ENCODE measurements around the gene RPS2.
"Not testable (repeated sequence)": the region's sequence is repeated elsewhere in the genome, so short reads cannot be mapped to it uniquely, and the experiment has no call there.

RPS2 gene

GRCh38 chr16:1947369-1947670 lies 17.3 kb downstream of the RPS2 start:
- Histone ChIP-seq H3K4me3 (ENCODE audit: low read length) (no peak overlapping the region), H3K4me1 (ENCODE audit: control insufficient read depth, insufficient read depth, low read length) (peaks cover 5% of the 10 kb centered on the region), H3K27ac (ENCODE audit: low read depth, low read length) (no peak overlapping the region), H3K36me3 (ENCODE audit: control insufficient read depth, insufficient read depth, low read length) (no peaks in the 10 kb centered on the region), H3K27me3 (ENCODE audit: control insufficient read depth, insufficient read depth, low read length) (no peaks in the 10 kb centered on the region), H3K9ac (ENCODE audit: low read length) (no peak overlapping the region)

GRCh38 chr16:1946495-1947368 lies 17.9 kb downstream of the RPS2 start:
- H3K9ac ChIP-seq (ENCODE audit: low read length): no peak overlapping the region
- H3K36me3 ChIP-seq (ENCODE audit: control insufficient read depth, insufficient read depth, low read length): no peaks in the 10 kb centered on the region
- no peak overlapping the region for H3K27ac ChIP-seq (ENCODE audit: low read depth, low read length)
- no peaks in the 10 kb centered on the region for H3K27me3 ChIP-seq (ENCODE audit: control insufficient read depth, insufficient read depth, low read length)
- no peak overlapping the region for H3K4me3 ChIP-seq (ENCODE audit: low read length)
- H3K4me1 ChIP-seq (ENCODE audit: control insufficient read depth, insufficient read depth, low read length): peaks cover 11% of the 10 kb centered on the region

GRCh38 chr16:1945559-1946391 lies 18.9 kb downstream of the RPS2 start:
- Histone ChIP-seq H3K36me3 (ENCODE audit: control insufficient read depth, insufficient read depth, low read length) (no peaks in the 10 kb centered on the region), H3K4me1 (ENCODE audit: control insufficient read depth, insufficient read depth, low read length) (peaks cover 11% of the 10 kb centered on the region), H3K27me3 (ENCODE audit: control insufficient read depth, insufficient read depth, low read length) (no peaks in the 10 kb centered on the region), H3K4me3 (ENCODE audit: low read length) (no peak overlapping the region), H3K9ac (ENCODE audit: low read length) (no peak overlapping the region), H3K27ac (ENCODE audit: low read depth, low read length) (no peak overlapping the region)

GRCh38 chr16:1944612-1945199 lies 19.9 kb downstream of the RPS2 start:
- no peaks in the 10 kb centered on the region for H3K36me3 ChIP-seq (ENCODE audit: control insufficient read depth, insufficient read depth, low read length)
- H3K4me3 ChIP-seq (ENCODE audit: low read length): no peak overlapping the region
- no peak overlapping the region for H3K27ac ChIP-seq (ENCODE audit: low read depth, low read length)
- H3K9ac ChIP-seq (ENCODE audit: low read length): no peak overlapping the region
- peaks cover 11% of the 10 kb centered on the region for H3K4me1 ChIP-seq (ENCODE audit: control insufficient read depth, insufficient read depth, low read length)
- H3K27me3 ChIP-seq (ENCODE audit: control insufficient read depth, insufficient read depth, low read length): no peaks in the 10 kb centered on the region

GRCh38 chr16:1942810-1943726 lies 21.6 kb downstream of the RPS2 start, which contains the start of gene MSRB1:
Gene MSRB1 (minus strand): TSS chr16:1943199. CDS start chr16:1943156, 43 bp downstream.
- Histone ChIP-seq H3K27me3 (ENCODE audit: control insufficient read depth, insufficient read depth, low read length) (no peaks in the 10 kb centered on the region), H3K4me1 (ENCODE audit: control insufficient read depth, insufficient read depth, low read length) (peaks cover 11% of the 10 kb centered on the region), H3K27ac (ENCODE audit: low read depth, low read length) (peak within 1 kb of the TSS; percentile 77), H3K9ac (ENCODE audit: low read length) (peak within 1 kb of the TSS; percentile 87), H3K4me3 (ENCODE audit: low read length) (peak within 1 kb of the TSS; percentile 90), H3K36me3 (ENCODE audit: control insufficient read depth, insufficient read depth, low read length) (peaks cover 7% of the 10 kb centered on the region)

- Histone ChIP-seq H3K27me3 (ENCODE audit: control insufficient read depth, insufficient read depth, low read length) (no peaks in the 10 kb centered on the region), H3K4me3 (ENCODE audit: low read length) (peak overlapping the region; percentile 90), H3K27ac (ENCODE audit: low read depth, low read length) (peak overlapping the region; percentile 77), H3K36me3 (ENCODE audit: control insufficient read depth, insufficient read depth, low read length) (peaks cover 7% of the 10 kb centered on the region), H3K9ac (ENCODE audit: low read length) (peak overlapping the region; percentile 87), H3K4me1 (ENCODE audit: control insufficient read depth, insufficient read depth, low read length) (peaks cover 11% of the 10 kb centered on the region)
Observed at GRCh38 chr16:1942047-1942809, 22.4 kb downstream of the RPS2 start.

GRCh38 chr16:1941162-1942046 lies 23.2 kb downstream of the RPS2 start:
- Histone ChIP-seq H3K27ac (ENCODE audit: low read depth, low read length) (no peak overlapping the region), H3K27me3 (ENCODE audit: control insufficient read depth, insufficient read depth, low read length) (no peaks in the 10 kb centered on the region), H3K4me3 (ENCODE audit: low read length) (peak overlapping the region; percentile 90), H3K36me3 (ENCODE audit: control insufficient read depth, insufficient read depth, low read length) (peaks cover 7% of the 10 kb centered on the region), H3K9ac (ENCODE audit: low read length) (no peak overlapping the region), H3K4me1 (ENCODE audit: control insufficient read depth, insufficient read depth, low read length) (peaks cover 11% of the 10 kb centered on the region)

GRCh38 chr16:1940273-1941161 lies 24.1 kb downstream of the RPS2 start:
- H3K27me3 ChIP-seq (ENCODE audit: control insufficient read depth, insufficient read depth, low read length): no peaks in the 10 kb centered on the region
- no peak overlapping the region for H3K9ac ChIP-seq (ENCODE audit: low read length)
- H3K4me1 ChIP-seq (ENCODE audit: control insufficient read depth, insufficient read depth, low read length): peaks cover 11% of the 10 kb centered on the region
- H3K4me3 ChIP-seq (ENCODE audit: low read length): no peak overlapping the region
- peaks cover 7% of the 10 kb centered on the region for H3K36me3 ChIP-seq (ENCODE audit: control insufficient read depth, insufficient read depth, low read length)
- no peak overlapping the region for H3K27ac ChIP-seq (ENCODE audit: low read depth, low read length)

GRCh38 chr16:1939833-1940232 lies 24.8 kb downstream of the RPS2 start:
- not testable (repeated sequence) for H3K27ac ChIP-seq (ENCODE audit: low read depth, low read length); H3K27me3 ChIP-seq (ENCODE audit: control insufficient read depth, insufficient read depth, low read length); H3K9ac ChIP-seq (ENCODE audit: low read length); H3K36me3 ChIP-seq (ENCODE audit: control insufficient read depth, insufficient read depth, low read length); H3K4me3 ChIP-seq (ENCODE audit: low read length)
- H3K4me1 ChIP-seq (ENCODE audit: control insufficient read depth, insufficient read depth, low read length): peaks cover 11% of the 10 kb centered on the region

GRCh38 chr16:1938910-1939309 lies 25.7 kb downstream of the RPS2 start:
- Histone ChIP-seq H3K27ac (ENCODE audit: low read depth, low read length) (no peak overlapping the region), H3K27me3 (ENCODE audit: control insufficient read depth, insufficient read depth, low read length) (no peaks in the 10 kb centered on the region), H3K4me1 (ENCODE audit: control insufficient read depth, insufficient read depth, low read length) (peaks cover 11% of the 10 kb centered on the region), H3K4me3 (ENCODE audit: low read length) (no peak overlapping the region), H3K9ac (ENCODE audit: low read length) (no peak overlapping the region), H3K36me3 (ENCODE audit: control insufficient read depth, insufficient read depth, low read length) (peaks cover 7% of the 10 kb centered on the region)
